Effector memory CD4-positive, alpha-beta T cell (primary cell): ENCODE measurements around the gene CDKL1.

Experiments
- DNase-seq, 3 donors: peaks; one replicate each; pipeline ENCODE4 v3.0.0-alpha.2; 2020
- H3K27ac ChIP-seq: 2 replicates; pipeline ENCODE4 v1.7.0; 2013; ENCODE audit warnings: mild to moderate bottlenecking, low read length, moderate library complexity; ENCODE audit not compliant: insufficient read depth, poor library complexity, severe bottlenecking
- H3K27me3 ChIP-seq: replicated peaks from 2 replicates; pipeline ENCODE4 v1.7.0; 2013; ENCODE audit warnings: mild to moderate bottlenecking, low read length; ENCODE audit not compliant: insufficient read depth, control insufficient read depth, poor library complexity, severe bottlenecking
- H3K36me3 ChIP-seq: 2 replicates; pipeline ENCODE4 v1.7.0; 2013; ENCODE audit warnings: mild to moderate bottlenecking, low read length, moderate library complexity; ENCODE audit not compliant: control insufficient read depth, insufficient read depth
- H3K4me1 ChIP-seq: 2 replicates; pipeline ENCODE4 v1.7.0; 2013; ENCODE audit warnings: low read length, mild to moderate bottlenecking; ENCODE audit not compliant: control insufficient read depth, insufficient read depth, poor library complexity, severe bottlenecking
- H3K4me3 ChIP-seq: 2 replicates; pipeline ENCODE4 v1.7.0; 2013; ENCODE audit warnings: low read length, low read depth, mild to moderate bottlenecking; ENCODE audit not compliant: insufficient read depth, poor library complexity, severe bottlenecking
- H3K9me3 ChIP-seq: 2 replicates; pipeline ENCODE4 v1.7.0; 2013; ENCODE audit warnings: mild to moderate bottlenecking, low read length, moderate library complexity; ENCODE audit not compliant: control insufficient read depth

The CDKL1 gene

GRCh38 chr14:50339178-50339804, 57.4 kb downstream of the CDKL1 start:
- no peaks in the 10 kb centered on the region for H3K4me1 ChIP-seq
- H3K4me3 ChIP-seq: no peak overlapping the region

GRCh38 chr14:50338587-50338986, 58.1 kb downstream of the CDKL1 start:
- no peaks in the 10 kb centered on the region for H3K4me1 ChIP-seq
- DNase-seq: no peak
- H3K27ac ChIP-seq: no peak overlapping the region
- no peak overlapping the region for H3K4me3 ChIP-seq
- H3K36me3 ChIP-seq: peaks cover 15% of the 10 kb centered on the region
- no peaks in the 10 kb centered on the region for H3K27me3 ChIP-seq
- H3K9me3 ChIP-seq: no peaks in the 10 kb centered on the region

More at GRCh38 chr14:50339178-50339804, 57.4 kb downstream of the CDKL1 start:
- no peaks in the 10 kb centered on the region for H3K27me3 ChIP-seq
- DNase-seq: no peak
- no peaks in the 10 kb centered on the region for H3K9me3 ChIP-seq
- H3K27ac ChIP-seq: no peak overlapping the region
- peaks cover 15% of the 10 kb centered on the region for H3K36me3 ChIP-seq

GRCh38 chr14:50335989-50336824, 60.5 kb downstream of the CDKL1 start:
- H3K36me3 ChIP-seq: peaks cover 22% of the 10 kb centered on the region
- H3K27ac ChIP-seq: no peak overlapping the region
- no peaks in the 10 kb centered on the region for H3K9me3 ChIP-seq
- no peaks in the 10 kb centered on the region for H3K4me1 ChIP-seq
- H3K27me3 ChIP-seq: no peaks in the 10 kb centered on the region
- DNase-seq: no peak
- H3K4me3 ChIP-seq: no peak overlapping the region

- no peak for DNase-seq
- Histone ChIP-seq H3K4me1 (no peaks in the 10 kb centered on the region), H3K9me3 (no peaks in the 10 kb centered on the region), H3K36me3 (peaks cover 18% of the 10 kb centered on the region), H3K27ac (no peak overlapping the region), H3K4me3 (no peak overlapping the region), H3K27me3 (no peaks in the 10 kb centered on the region)
Measured at GRCh38 chr14:50335389-50335788, 61.3 kb downstream of the CDKL1 start.

GRCh38 chr14:50334211-50334610, 62.5 kb downstream of the CDKL1 start:
- no peaks in the 10 kb centered on the region for H3K4me1 ChIP-seq
- no peak for DNase-seq
- no peaks in the 10 kb centered on the region for H3K27me3 ChIP-seq
- no peak overlapping the region for H3K27ac ChIP-seq
- no peaks in the 10 kb centered on the region for H3K9me3 ChIP-seq
- H3K4me3 ChIP-seq: no peak overlapping the region
- peaks cover 20% of the 10 kb centered on the region for H3K36me3 ChIP-seq

- Histone ChIP-seq H3K4me3 (no peak overlapping the region), H3K4me1 (no peaks in the 10 kb centered on the region), H3K27ac (no peak overlapping the region), H3K36me3 (peaks cover 16% of the 10 kb centered on the region), H3K27me3 (no peaks in the 10 kb centered on the region), H3K9me3 (no peaks in the 10 kb centered on the region)
- no peak for DNase-seq
Measured at GRCh38 chr14:50333014-50333509, 63.6 kb downstream of the CDKL1 start.

GRCh38 chr14:50331596-50331995, 65.1 kb downstream of the CDKL1 start:
- no peak overlapping the region for H3K27ac ChIP-seq
- H3K9me3 ChIP-seq: no peaks in the 10 kb centered on the region
- no peak for DNase-seq
- peaks cover 16% of the 10 kb centered on the region for H3K36me3 ChIP-seq
- H3K4me1 ChIP-seq: no peaks in the 10 kb centered on the region
- H3K27me3 ChIP-seq: no peaks in the 10 kb centered on the region
- no peak overlapping the region for H3K4me3 ChIP-seq

GRCh38 chr14:50321009-50321660, 75.5 kb downstream of the CDKL1 start:
- no peaks in the 10 kb centered on the region for H3K4me1 ChIP-seq
- peak; percentile 42 to 58 (median 52) for DNase-seq
- peaks cover 6% of the 10 kb centered on the region for H3K36me3 ChIP-seq
- H3K9me3 ChIP-seq: no peaks in the 10 kb centered on the region
- peak overlapping the region; percentile 64 for H3K27ac ChIP-seq
- no peak overlapping the region for H3K4me3 ChIP-seq
- H3K27me3 ChIP-seq: no peaks in the 10 kb centered on the region

GRCh38 chr14:50320283-50320682, 76.4 kb downstream of the CDKL1 start:
- Histone ChIP-seq H3K27ac (peak overlapping the region; percentile 64), H3K4me1 (no peaks in the 10 kb centered on the region), H3K9me3 (no peaks in the 10 kb centered on the region), H3K27me3 (no peaks in the 10 kb centered on the region), H3K36me3 (peaks cover 6% of the 10 kb centered on the region), H3K4me3 (no peak overlapping the region)
- no peak for DNase-seq

- DNase-seq: no peak
- H3K27ac ChIP-seq: no peak overlapping the region
- H3K4me1 ChIP-seq: no peaks in the 10 kb centered on the region
- H3K9me3 ChIP-seq: no peaks in the 10 kb centered on the region
- H3K36me3 ChIP-seq: peaks cover under 1% of the 10 kb centered on the region
- H3K27me3 ChIP-seq: no peaks in the 10 kb centered on the region
- H3K4me3 ChIP-seq: no peak overlapping the region
Measured at GRCh38 chr14:50319721-50320120, 77.0 kb downstream of the CDKL1 start.
